ENCODE measurements around the gene FKBP7. TPM values are rescaled to one million over a fixed set of nuclear protein-coding genes. Genes with fewer than 3 reads are reported as not detected.

FKBP7 gene
- total RNA-seq, 1 donor from 2014 or later: 24.6 TPM

DNA sequence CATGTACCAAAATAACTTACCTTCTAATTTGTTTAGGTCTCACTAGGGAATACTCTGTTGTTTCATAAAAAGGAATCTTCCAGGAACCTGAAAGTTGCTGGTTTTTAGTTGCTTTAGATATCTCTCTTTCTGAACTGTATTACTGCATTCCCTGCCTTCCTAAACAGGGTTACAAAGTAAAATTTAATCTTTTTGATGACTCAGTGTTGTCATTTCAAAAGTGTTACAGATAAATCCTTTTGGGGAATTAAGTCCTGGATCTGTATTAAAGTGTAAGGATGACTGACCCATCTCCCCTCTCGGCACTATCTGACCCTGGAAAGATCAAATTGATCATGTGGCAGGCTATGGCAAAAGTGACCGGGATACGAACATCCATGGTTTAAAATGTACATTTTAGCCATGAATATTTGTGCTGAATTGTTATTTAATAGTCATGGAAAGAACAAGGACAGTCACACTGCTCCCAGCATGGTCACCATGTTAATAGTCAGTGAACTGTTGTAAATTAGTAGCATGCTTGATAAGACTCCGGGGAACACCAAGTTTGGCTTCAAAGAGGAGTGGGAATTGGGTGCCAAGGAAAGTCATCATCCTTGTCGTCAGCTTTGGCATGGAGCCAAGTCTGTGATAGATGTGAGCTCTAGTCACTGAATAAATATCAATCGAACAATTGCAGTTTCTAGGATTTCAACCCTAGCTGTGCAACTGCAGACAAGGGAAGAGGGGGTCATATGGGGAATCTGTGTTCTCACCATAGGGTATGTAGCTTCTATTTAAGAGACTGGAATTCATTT is 6.0 kb upstream of the FKBP7 start:
- no peaks in the 10 kb centered on the region for H3K36me3 ChIP-seq (ENCODE audit: control insufficient read depth, insufficient read depth, low read length)
- no peak for DNase-seq (ENCODE audit: low read depth)
- TF ChIP-seq, protein P1, sequence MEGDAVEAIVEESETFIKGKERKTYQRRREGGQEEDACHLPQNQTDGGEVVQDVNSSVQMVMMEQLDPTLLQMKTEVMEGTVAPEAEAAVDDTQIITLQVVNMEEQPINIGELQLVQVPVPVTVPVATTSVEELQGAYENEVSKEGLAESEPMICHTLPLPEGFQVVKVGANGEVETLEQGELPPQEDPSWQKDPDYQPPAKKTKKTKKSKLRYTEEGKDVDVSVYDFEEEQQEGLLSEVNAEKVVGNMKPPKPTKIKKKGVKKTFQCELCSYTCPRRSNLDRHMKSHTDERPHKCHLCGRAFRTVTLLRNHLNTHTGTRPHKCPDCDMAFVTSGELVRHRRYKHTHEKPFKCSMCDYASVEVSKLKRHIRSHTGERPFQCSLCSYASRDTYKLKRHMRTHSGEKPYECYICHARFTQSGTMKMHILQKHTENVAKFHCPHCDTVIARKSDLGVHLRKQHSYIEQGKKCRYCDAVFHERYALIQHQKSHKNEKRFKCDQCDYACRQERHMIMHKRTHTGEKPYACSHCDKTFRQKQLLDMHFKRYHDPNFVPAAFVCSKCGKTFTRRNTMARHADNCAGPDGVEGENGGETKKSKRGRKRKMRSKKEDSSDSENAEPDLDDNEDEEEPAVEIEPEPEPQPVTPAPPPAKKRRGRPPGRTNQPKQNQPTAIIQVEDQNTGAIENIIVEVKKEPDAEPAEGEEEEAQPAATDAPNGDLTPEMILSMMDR (IDR thresholded peaks at IDR 0.05; ENCODE audit: insufficient read depth, low read length, poor library complexity, severe bottlenecking): no peak
- H3K4me3 ChIP-seq (ENCODE audit: low read depth, low read length): no peak overlapping the region
- no peaks in the 10 kb centered on the region for H3K27me3 ChIP-seq (ENCODE audit: control insufficient read depth, insufficient read depth, low read length)

DNA sequence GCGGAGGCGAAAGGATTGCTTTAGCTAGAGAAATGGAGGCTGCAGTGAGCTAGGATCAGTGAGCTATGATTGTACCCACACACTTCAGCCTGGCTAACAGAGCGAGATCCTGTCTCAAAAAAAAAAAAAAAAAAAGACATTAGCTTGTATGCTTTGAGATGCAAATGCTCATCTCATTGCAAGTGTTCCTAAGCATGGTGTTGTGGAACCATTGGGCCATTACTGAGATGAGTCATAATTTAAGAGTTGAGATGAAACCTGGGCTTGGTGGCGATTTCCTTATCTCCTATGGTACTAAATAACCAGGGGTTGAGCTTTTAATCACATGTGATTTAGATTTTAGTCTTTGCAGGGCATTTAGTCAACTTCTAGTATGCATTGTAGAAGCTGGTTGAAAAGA is 4.0 kb upstream of the FKBP7 start:
- DNase-seq (ENCODE audit: low read depth): no peak
- TF ChIP-seq, protein P1 (IDR thresholded peaks at IDR 0.05; ENCODE audit: insufficient read depth, low read length, poor library complexity, severe bottlenecking): no peak
- Histone ChIP-seq H3K27me3 (ENCODE audit: control insufficient read depth, insufficient read depth, low read length) (no peaks in the 10 kb centered on the region), H3K36me3 (ENCODE audit: control insufficient read depth, insufficient read depth, low read length) (no peaks in the 10 kb centered on the region), H3K4me3 (ENCODE audit: low read depth, low read length) (no peak overlapping the region)

DNA sequence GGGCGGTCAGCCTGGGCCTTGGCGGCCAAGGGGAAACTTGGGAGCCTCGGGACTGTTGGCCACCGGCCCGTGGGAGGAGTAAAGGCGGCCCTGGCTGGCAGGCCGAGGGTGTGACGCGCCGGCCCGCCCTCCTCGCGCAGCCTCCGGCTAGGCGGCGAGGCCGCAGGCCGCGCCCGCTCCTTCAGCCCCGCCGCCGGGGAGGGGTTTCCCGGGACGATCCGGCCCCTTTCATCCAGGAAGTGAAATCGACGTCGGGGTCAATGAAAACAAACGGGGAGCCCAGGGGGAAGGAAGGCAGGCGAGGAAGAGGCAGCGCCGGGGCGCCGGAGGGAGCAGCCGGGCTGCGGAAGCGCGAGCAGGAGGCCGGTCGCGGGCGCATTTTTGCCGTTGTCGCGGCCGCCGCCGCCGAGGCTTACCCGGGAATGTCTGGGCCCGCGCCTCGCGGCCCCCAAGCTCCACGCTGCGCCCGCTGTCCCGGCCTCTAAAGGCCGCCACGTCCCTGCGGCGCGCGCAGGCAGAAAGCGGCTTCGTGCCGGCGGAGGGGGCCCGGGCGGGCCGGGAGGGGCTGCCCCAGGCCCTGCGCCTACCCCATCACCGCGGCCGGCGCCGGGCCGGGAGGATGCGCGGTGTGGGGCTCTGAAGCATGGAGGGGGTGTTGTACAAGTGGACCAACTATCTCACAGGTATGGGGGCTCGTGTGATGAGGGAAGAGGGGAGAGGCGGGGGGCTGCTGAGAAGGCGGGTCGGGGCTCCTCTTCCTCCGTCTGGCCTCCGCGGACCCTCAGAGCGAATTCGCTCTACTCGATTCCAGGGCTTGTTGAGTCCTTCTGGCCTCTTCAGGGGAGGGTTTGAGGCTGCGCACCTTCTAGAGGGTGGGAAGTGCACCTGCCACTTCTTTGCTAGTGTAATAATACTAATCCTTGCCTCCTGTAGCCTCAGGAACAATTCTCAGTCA is 2.1 kb upstream of the FKBP7 start, which contains the start of gene PLEKHA3:
TSS of gene PLEKHA3 (plus strand) at position 231 of the 955 bp plus-strand sequence. CDS start at position 644, 413 bp downstream.
- TF ChIP-seq, protein P1 (IDR thresholded peaks at IDR 0.05; ENCODE audit: insufficient read depth, low read length, poor library complexity, severe bottlenecking): no peak
- H3K36me3 ChIP-seq (ENCODE audit: control insufficient read depth, insufficient read depth, low read length): no peaks in the 10 kb centered on the region
- DNase-seq (ENCODE audit: low read depth): peak; percentile 83
- H3K27me3 ChIP-seq (ENCODE audit: control insufficient read depth, insufficient read depth, low read length): no peaks in the 10 kb centered on the region
- peak within 1 kb of the TSS; percentile 71 for H3K4me3 ChIP-seq (ENCODE audit: low read depth, low read length)

DNA sequence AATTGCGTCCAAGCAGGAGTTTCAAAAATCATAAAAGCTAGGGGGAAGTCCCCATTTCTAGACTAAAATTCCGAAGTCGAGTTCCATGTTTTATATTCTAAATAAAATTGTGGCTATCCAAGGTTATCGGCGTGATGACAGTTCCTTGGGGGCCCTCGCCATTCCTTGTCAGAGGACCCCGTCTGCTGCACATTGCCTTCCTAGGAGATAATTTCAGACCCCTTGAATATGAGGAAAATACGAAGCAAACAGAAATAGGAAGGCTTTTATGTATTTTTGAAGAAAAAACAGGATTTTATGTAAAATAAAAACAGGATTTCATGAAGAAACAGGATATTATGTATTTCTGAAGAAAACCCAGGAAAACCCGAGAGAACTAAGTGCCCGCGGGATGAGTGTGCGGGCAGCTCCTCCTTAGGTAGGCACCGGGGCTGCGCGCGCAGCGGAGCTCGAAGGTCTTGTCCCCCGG is 1.4 kb upstream of the FKBP7 start:
- DNase-seq (ENCODE audit: low read depth): no peak
- Histone ChIP-seq H3K36me3 (ENCODE audit: control insufficient read depth, insufficient read depth, low read length) (no peaks in the 10 kb centered on the region), H3K4me3 (ENCODE audit: low read depth, low read length) (peak overlapping the region; percentile 23), H3K27me3 (ENCODE audit: control insufficient read depth, insufficient read depth, low read length) (no peaks in the 10 kb centered on the region)
- TF ChIP-seq, protein P1 (IDR thresholded peaks at IDR 0.05; ENCODE audit: insufficient read depth, low read length, poor library complexity, severe bottlenecking): no peak

DNA sequence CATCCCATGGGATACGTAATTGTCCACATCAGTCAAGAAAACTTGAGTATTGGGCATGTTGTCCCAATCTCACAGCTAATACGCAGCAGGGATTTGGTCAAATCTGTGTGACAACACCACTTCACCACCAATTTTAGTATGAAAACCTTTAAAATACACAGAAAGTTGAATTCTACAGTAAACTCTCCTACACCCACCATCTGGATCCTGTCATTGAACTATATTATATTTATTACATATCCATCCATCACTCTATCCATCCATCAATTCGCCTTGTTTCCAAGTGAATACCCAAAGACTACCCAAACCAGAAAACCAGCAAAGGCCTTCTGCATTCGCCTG is 846 bp upstream of the FKBP7 start:
- no peak for DNase-seq (ENCODE audit: low read depth)
- Histone ChIP-seq H3K4me3 (ENCODE audit: low read depth, low read length) (peak overlapping the region; percentile 83), H3K27me3 (ENCODE audit: control insufficient read depth, insufficient read depth, low read length) (no peaks in the 10 kb centered on the region), H3K36me3 (ENCODE audit: control insufficient read depth, insufficient read depth, low read length) (no peaks in the 10 kb centered on the region)
- TF ChIP-seq, protein P1 (IDR thresholded peaks at IDR 0.05; ENCODE audit: insufficient read depth, low read length, poor library complexity, severe bottlenecking): no peak

Data from kidney epithelial cell (primary cell).